VCaP (cell line): ENCODE results near the gene SYTL2.
"Not testable (repeated sequence)": the region's sequence is repeated elsewhere in the genome, so short reads cannot be mapped to it uniquely, and the experiment has no call there.

Source experiments
- H3K27ac ChIP-seq: fragments of 450-650 bp; 2 replicates; pipeline ENCODE4 v1.5.1; 2017
- TF ChIP-seq, protein P1 (sequence below): fragments of 450-650 bp; conservative IDR thresholded peaks from 2 replicates; pipeline ENCODE4 v1.5.1; 2017; ENCODE audit warnings: mild to moderate bottlenecking, moderate library complexity

The SYTL2 gene

DNA sequence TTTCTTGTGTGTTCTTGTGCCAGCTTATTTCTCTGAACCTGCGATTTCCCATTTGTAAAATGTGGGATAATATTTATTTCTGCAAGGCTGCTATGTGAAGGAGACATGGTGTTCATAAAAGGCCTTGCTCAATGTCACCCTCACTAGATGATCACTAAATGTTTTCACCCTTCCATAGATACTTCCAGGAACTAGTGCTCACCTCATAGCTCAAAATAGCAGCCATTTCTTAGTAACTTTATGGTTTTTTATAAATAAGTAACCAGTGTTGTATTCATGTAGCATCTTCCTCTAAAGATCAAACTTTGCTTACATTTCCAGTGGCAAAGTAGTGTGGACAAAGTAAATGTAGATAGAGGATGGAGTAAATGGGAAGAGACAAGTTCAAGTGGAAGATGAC is 23.8 kb downstream of the SYTL2 start:
- TF ChIP-seq, protein P1, sequence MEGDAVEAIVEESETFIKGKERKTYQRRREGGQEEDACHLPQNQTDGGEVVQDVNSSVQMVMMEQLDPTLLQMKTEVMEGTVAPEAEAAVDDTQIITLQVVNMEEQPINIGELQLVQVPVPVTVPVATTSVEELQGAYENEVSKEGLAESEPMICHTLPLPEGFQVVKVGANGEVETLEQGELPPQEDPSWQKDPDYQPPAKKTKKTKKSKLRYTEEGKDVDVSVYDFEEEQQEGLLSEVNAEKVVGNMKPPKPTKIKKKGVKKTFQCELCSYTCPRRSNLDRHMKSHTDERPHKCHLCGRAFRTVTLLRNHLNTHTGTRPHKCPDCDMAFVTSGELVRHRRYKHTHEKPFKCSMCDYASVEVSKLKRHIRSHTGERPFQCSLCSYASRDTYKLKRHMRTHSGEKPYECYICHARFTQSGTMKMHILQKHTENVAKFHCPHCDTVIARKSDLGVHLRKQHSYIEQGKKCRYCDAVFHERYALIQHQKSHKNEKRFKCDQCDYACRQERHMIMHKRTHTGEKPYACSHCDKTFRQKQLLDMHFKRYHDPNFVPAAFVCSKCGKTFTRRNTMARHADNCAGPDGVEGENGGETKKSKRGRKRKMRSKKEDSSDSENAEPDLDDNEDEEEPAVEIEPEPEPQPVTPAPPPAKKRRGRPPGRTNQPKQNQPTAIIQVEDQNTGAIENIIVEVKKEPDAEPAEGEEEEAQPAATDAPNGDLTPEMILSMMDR = no peak
- no peak overlapping the region for H3K27ac ChIP-seq

DNA sequence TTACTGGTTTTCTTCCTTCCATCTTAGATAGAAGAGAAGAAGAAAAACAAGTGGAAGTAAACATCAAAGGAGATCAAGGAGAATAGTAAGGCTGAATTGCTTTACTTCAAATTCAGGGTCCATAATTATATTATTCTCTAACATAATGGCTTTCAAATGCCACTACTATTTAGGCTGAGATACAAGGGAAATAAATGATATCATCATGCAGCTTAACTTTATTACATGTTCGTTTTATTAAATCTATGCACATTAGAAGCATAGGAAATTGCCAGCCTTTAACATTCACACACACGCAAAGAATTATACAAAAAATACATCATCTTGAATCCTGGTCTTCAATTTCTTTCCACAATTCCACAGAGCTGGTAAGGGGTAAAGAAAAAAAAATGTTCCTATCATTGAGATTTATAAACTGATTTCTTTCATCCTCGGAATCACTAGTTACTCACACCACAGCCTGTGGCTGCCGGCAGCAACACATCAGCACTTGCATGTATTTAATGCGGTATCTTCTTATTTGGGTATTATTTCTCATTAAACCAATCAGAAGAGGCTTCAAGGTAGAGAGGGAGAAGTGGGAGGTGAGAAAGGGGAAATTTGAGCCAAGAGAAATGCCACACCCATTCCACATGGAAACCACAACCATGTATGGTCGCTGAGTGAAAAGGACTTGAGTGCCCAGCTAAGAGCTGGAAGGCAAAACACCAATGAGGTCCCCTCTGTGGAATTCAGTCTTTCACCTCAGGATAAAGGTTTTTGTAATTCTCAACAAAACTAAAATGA is 26.3 kb downstream of the SYTL2 start:
- H3K27ac ChIP-seq = no peak overlapping the region
- TF ChIP-seq, protein P1 = no peak

DNA sequence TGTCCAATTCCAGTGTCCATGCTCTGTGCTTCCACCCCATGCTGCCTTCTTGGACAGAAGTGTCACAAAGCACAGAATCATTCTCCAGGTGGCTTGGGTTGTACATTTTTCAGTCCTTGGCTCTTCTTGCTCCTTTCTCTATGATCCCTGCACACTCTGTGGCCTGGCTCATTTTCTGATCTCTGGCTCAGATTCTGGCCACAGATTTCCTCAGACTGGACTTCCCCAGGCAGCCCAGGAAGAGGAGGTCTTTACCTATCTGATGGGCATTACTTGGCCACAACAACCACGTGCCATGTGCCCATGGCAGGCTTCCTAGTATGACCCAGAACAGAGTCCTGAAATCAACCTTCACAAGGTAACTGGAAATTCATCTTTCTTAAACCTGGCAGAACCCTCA is 27.2 kb downstream of the SYTL2 start:
- TF ChIP-seq, protein P1 = no peak
- H3K27ac ChIP-seq = no peak overlapping the region

DNA sequence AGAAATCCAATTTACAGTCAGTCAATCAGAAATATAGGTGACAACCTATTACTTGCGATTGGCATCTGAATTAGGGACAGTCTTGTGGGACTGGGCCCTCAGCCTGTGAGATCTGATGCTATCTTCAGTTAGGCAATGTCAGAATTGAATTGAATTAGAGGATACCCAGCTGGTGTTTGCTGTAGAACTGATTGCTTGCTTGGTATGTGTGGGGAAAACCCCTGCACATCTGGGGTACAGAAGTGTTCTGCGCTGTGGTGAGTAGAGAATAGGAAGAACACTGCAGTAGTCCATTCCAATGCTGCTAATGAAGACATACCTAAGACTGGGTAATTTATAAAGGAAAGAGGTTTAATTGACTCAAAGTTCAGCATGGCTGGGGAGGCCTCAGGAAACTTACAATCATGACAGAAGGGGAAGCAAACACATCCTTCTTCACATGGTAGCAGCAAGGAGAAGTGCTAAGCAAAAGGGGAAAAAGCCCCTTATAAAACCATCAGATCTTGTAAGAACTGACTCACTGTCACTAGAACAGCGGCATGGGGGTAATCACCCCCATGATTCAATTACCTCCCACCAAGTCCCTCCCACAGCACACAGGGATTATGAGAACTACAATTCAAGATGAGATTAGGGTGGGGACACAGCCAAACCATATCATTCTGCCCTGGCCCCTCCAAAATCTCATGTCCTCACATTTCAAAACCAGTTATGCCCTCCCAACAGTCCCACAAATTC is 30.0 kb downstream of the SYTL2 start:
- not testable (repeated sequence) for H3K27ac ChIP-seq

DNA sequence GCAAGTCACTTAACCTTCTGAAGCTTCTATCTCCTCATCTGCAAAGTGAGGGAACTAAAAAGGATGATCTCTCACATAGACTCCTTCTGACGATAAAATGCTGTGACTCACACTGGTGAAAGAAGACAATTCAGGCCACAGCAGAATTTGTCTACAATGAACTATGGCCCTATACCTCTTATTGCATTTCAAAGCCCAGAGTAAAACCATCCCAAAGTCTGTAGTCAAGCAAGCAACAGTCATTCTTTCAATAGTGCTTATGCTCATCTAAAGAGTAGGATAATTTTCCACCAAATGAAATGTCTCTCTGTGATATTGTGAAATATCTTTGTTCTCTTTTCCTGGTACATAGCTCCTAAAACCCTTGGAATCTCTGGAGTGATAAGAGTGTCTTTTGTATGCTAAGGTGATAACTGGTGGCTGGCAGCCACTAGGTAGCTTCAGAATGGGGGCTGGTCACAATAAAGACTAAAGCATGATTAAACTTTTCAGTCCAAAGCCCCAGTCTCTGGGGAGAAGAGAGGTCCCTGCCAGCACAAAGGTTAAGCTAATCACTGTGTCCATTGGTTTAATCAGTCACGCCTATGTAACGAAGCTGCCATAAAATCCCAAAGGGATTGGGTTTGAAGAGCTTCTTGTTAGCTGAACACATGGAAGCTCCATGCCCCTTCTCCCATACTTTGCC is 30.8 kb downstream of the SYTL2 start:
- TF ChIP-seq, protein P1 = no peak
- no peak overlapping the region for H3K27ac ChIP-seq

DNA sequence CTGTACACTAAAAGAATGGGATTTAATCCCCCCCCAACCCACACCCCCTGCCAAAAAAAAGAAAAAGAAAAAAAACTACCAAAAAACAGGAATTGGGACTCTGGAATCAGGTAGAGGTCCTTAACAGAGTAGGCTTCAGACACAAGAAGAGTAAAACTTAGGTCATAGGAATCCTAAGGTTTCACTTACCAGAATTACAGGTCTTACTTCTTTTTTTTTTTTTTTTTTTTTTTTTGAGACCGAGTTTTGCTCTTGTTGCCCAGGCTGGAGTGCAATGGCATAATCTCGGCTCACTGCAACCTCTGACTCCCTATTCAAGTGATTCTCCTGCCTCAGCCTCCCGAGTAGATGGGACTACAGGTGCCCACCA is 33.4 kb downstream of the SYTL2 start:
- not testable (repeated sequence) for H3K27ac ChIP-seq

DNA sequence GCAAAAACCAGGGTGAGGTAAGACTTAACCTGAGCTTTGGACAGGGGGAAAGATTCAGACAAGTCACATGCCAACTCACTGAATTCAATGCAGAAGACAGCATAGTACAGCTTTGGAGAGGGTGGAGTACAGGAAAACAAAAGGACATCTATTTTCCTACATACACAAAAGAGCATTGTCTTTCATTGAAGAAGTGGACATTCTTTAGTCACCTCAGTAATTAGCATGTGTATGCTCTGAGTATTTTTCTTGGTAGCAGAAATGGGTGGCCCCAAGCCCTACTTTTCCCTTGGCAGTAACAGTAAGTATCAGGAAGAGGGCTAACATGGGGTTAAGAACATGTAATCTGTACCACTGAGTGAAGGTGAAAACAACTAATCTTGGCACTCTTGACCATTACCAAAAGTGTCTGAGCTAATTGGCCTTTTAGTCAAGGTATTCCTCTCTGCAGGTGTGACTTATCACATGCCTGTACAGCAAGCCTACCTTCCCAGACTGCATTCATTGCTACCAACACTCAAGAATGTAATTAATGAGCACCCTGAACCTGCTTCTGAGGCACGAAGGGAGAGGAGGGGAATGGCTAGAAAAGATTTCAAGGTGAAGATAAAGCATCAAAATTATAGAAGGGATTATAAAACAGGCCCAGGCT is 33.9 kb downstream of the SYTL2 start:
- H3K27ac ChIP-seq = no peak overlapping the region
- TF ChIP-seq, protein P1 = no peak
